WTC11 (cell line): ENCODE data around the gene ADCY5.

ENCODE experiments used
- CREB1 ChIP-seq: sonication (generic); formaldehyde crosslinking; IDR thresholded peaks from 2 replicates; pipeline ENCODE4 v1.8.0; 2023; ENCODE audit warnings: mild to moderate bottlenecking, missing genetic modification reagents
- TCF7 ChIP-seq: sonication (generic); formaldehyde crosslinking; IDR thresholded peaks from 2 replicates; pipeline ENCODE4 v1.8.0; 2022; ENCODE audit warnings: mild to moderate bottlenecking, low read depth, missing genetic modification reagents, moderate library complexity
- ZSCAN18 ChIP-seq: fragments of 250-450 bp; sonication (Bioruptor Pico); IDR thresholded peaks from 2 replicates; pipeline ENCODE4 v2.1.2; 2022; ENCODE audit warnings: mild to moderate bottlenecking, moderate library complexity

- TF ChIP-seq TCF7 (CRISPR knock-in tag) = no peak
- no peak for TF ChIP-seq CREB1 (CRISPR knock-in tag)
- TF ChIP-seq ZSCAN18 = no peak
Measured at GRCh38 chr3:123378409-123378915, 70.4 kb downstream of the ADCY5 start.
